CD4-positive, alpha-beta T cell treated with Interleukin-4 for 4 hours (primary cell): ENCODE measurements around the gene ECI1.
A peak's percentile ranks its signal among the peaks of the same experiment; 100 is the strongest.
"Not testable (repeated sequence)": the region's sequence is repeated elsewhere in the genome, so short reads cannot be mapped to it uniquely, and the experiment has no call there.

Experiments used
- DNase-seq: peaks from one replicate; pipeline ENCODE4 v3.0.0-alpha.2; 2020

ECI1 gene

GRCh38 chr16:2250652-2251295 lies 613 bp downstream of the ECI1 start:
- DNase-seq, result peak; percentile 38

- DNase-seq, result no peak
Measured at GRCh38 chr16:2246301-2246885, 5.0 kb downstream of the ECI1 start.

GRCh38 chr16:2244926-2245795 lies 6.2 kb downstream of the ECI1 start:
- no peak for DNase-seq

- no peak for DNase-seq
Measured at GRCh38 chr16:2244301-2244700, 7.1 kb downstream of the ECI1 start.

GRCh38 chr16:2243781-2244180 lies 7.6 kb downstream of the ECI1 start:
- no peak for DNase-seq

- no peak for DNase-seq
Measured at GRCh38 chr16:2243031-2243528, 8.3 kb downstream of the ECI1 start.

- DNase-seq, result no peak
Measured at GRCh38 chr16:2242598-2242997, 8.8 kb downstream of the ECI1 start.

- DNase-seq, result not testable (repeated sequence)
Measured at GRCh38 chr16:2240331-2240730, 11.1 kb downstream of the ECI1 start.

GRCh38 chr16:2238838-2239675 lies 12.3 kb downstream of the ECI1 start:
- no peak for DNase-seq

- no peak for DNase-seq
Measured at GRCh38 chr16:2238150-2238837, 13.1 kb downstream of the ECI1 start.

GRCh38 chr16:2237493-2238149 lies 13.8 kb downstream of the ECI1 start:
- no peak for DNase-seq

- DNase-seq, result no peak
Measured at GRCh38 chr16:2237102-2237482, 14.3 kb downstream of the ECI1 start.

- no peak for DNase-seq
Measured at GRCh38 chr16:2236337-2237101, 14.9 kb downstream of the ECI1 start, which contains the start of gene DNASE1L2. DNASE1L2 (plus strand) TSS chr16:2236444; CDS start chr16:2236817, 373 bp downstream.

GRCh38 chr16:2235695-2236336 lies 15.6 kb downstream of the ECI1 start:
- no peak for DNase-seq

GRCh38 chr16:2235234-2235651 lies 16.1 kb downstream of the ECI1 start:
- no peak for DNase-seq

GRCh38 chr16:2234813-2235170 lies 16.6 kb downstream of the ECI1 start:
- DNase-seq, result no peak

GRCh38 chr16:2233872-2234812 lies 17.2 kb downstream of the ECI1 start:
- no peak for DNase-seq

GRCh38 chr16:2233046-2233775 lies 18.2 kb downstream of the ECI1 start:
- no peak for DNase-seq
